Liver (tissue), 9 donors: ENCODE results near the gene CHAD. TPM values are rescaled to one million over a fixed set of nuclear protein-coding genes. Genes with fewer than 3 reads are reported as not detected.

Experiments used
- DNase-seq: peaks from one replicate; pipeline ENCODE4 v3.0.0-alpha.2; 2017; ENCODE audit warnings: low spot score
- H3K27ac ChIP-seq, 2 donors: one replicate each; pipeline ENCODE4 v1.7.0; 2013; ENCODE audit warnings: inconsistent platforms in 2 of 2, low read length in 2 of 2, control low read depth in 1 of 2, low read depth in 1 of 2, mild to moderate bottlenecking in 1 of 2
- H3K27me3 ChIP-seq, 4 donors: one replicate each; pipeline versions ENCODE4 v1.6.1 to v1.7.0; 2013; ENCODE audit warnings: low read length in 3 of 4, inconsistent platforms in 1 of 4, mild to moderate bottlenecking in 1 of 4, moderate library complexity in 1 of 4; ENCODE audit not compliant: control insufficient read depth in 4 of 4, insufficient read depth in 4 of 4
- H3K36me3 ChIP-seq, 4 donors: one replicate each; pipeline versions ENCODE4 v1.6.1 to v1.7.0; 2013; ENCODE audit warnings: low read length in 3 of 4, mild to moderate bottlenecking in 3 of 4, low read depth in 1 of 4, moderate library complexity in 1 of 4; ENCODE audit not compliant: control insufficient read depth in 4 of 4, insufficient read depth in 3 of 4
- H3K4me1 ChIP-seq, 4 donors: one replicate each; pipeline versions ENCODE4 v1.6.1 to v1.7.0; 2013; ENCODE audit warnings: low read length in 3 of 4, mild to moderate bottlenecking in 3 of 4, moderate library complexity in 1 of 4; ENCODE audit not compliant: control insufficient read depth in 4 of 4, insufficient read depth in 4 of 4
- H3K4me3 ChIP-seq, 3 donors: one replicate each; pipeline versions ENCODE4 v1.6.1 to v1.7.0; 2013; ENCODE audit warnings: low read length in 3 of 3, control low read depth in 1 of 3, low read depth in 1 of 3, mild to moderate bottlenecking in 1 of 3
- H3K9ac ChIP-seq, 2 donors: one replicate each; pipeline ENCODE4 v1.7.0; 2013; ENCODE audit warnings: low read length in 2 of 2, mild to moderate bottlenecking in 2 of 2, moderate library complexity in 2 of 2, control low read depth in 1 of 2, low read depth in 1 of 2
- H3K9me3 ChIP-seq, 4 donors: one replicate each; pipeline versions ENCODE4 v1.6.1 to v1.7.0; 2013; ENCODE audit warnings: low read length in 3 of 4; ENCODE audit not compliant: control insufficient read depth in 4 of 4
- ATF3 ChIP-seq: IDR thresholded peaks from 2 replicates; pipeline ENCODE4 v1.6.1; 2016; ENCODE audit warnings: antibody characterized with exemption
- CTCF ChIP-seq: fragments of 150-350 bp; IDR thresholded peaks from 2 replicates; pipeline ENCODE4 v1.5.1; 2017; ENCODE audit warnings: improper control_type of control experiment, low read depth, low read length; ENCODE audit not compliant: missing input control
- EGR1 ChIP-seq, 2 donors: IDR thresholded peaks; 2 replicates each; pipeline ENCODE4 v1.6.1; 2016 to 2018; ENCODE audit warnings: antibody characterized with exemption in 2 of 2, low read depth in 2 of 2
- FOXA1 ChIP-seq: IDR thresholded peaks from 2 replicates; pipeline ENCODE4 v1.6.1; 2016; ENCODE audit warnings: antibody characterized with exemption
- GABPA ChIP-seq, 2 donors: IDR thresholded peaks in 1 of 2; conservative IDR thresholded peaks in 1 of 2; 2 replicates each; pipeline ENCODE4 v1.6.1; 2016; ENCODE audit warnings: antibody characterized with exemption in 2 of 2, mild to moderate bottlenecking in 1 of 2, moderate library complexity in 1 of 2
- HNF4A ChIP-seq, 2 donors: conservative IDR thresholded peaks; 2 replicates each; pipeline ENCODE4 v1.6.1; 2016; ENCODE audit warnings: antibody characterized with exemption in 2 of 2, mild to moderate bottlenecking in 2 of 2
- HNF4G ChIP-seq: IDR thresholded peaks from 2 replicates; pipeline ENCODE4 v1.6.1; 2016; ENCODE audit warnings: antibody characterized with exemption
- MAX ChIP-seq: IDR thresholded peaks from 2 replicates; pipeline ENCODE4 v1.6.1; 2016; ENCODE audit warnings: antibody characterized with exemption
- NR2F2 ChIP-seq: IDR thresholded peaks from 2 replicates; pipeline ENCODE4 v1.6.1; 2016; ENCODE audit warnings: antibody characterized with exemption
- RAD21 ChIP-seq, 2 donors: IDR thresholded peaks; 2 replicates each; pipeline ENCODE4 v1.6.1; 2016; ENCODE audit warnings: antibody characterized with exemption in 2 of 2, mild to moderate bottlenecking in 2 of 2
- REST ChIP-seq: IDR thresholded peaks from 2 replicates; pipeline ENCODE4 v1.6.1; 2016; ENCODE audit warnings: antibody characterized with exemption, mild to moderate bottlenecking
- RXRA ChIP-seq, 2 donors: IDR thresholded peaks; 2 replicates each; pipeline ENCODE4 v1.6.1; 2017 to 2018; ENCODE audit warnings: antibody characterized with exemption in 2 of 2, mild to moderate bottlenecking in 1 of 2
- SP1 ChIP-seq: IDR thresholded peaks from 2 replicates; pipeline ENCODE4 v1.6.1; 2018; ENCODE audit warnings: antibody characterized with exemption, mild to moderate bottlenecking
- TAF1 ChIP-seq: conservative IDR thresholded peaks from 2 replicates; pipeline ENCODE4 v1.6.1; 2016; ENCODE audit warnings: antibody characterized with exemption, mild to moderate bottlenecking
- YY1 ChIP-seq: IDR thresholded peaks from 2 replicates; pipeline ENCODE4 v1.6.1; 2016; ENCODE audit warnings: antibody characterized with exemption, mild to moderate bottlenecking
- ZBTB33 ChIP-seq: IDR thresholded peaks from 2 replicates; pipeline ENCODE4 v1.6.1; 2016; ENCODE audit warnings: antibody characterized with exemption
- WGBS: extraction: QIAGEN DNeasy Blood & Tissue Kit; methylation state at CpG from one replicate; pipeline ENCODE4 v1.1.7; 2013; 5-methylcytosine and 5-hydroxymethylcytosine counted together
- polyA plus RNA-seq, 2 donors: library from polyadenylated mRNA; stranded (reverse) in 1 of 2; unstranded in 1 of 2; fragments of 200-250 nt in 1 of 2; fragments of >200 nt in 1 of 2; fragmentation: Nextera tagmentation in 1 of 2; extraction: Ambion mirVana in 1 of 2; gene quantifications; one replicate each; pipeline versions ENCODE4 v1.2.1 to v1.2.3, GENCODE V29; 2013 to 2015
- total RNA-seq, 2 donors: library from RNA; depleted of rRNA; stranded (reverse); fragments of >200 nt; gene quantifications; one replicate each; pipeline ENCODE4 v1.2.3, GENCODE V29; 2014
- donor health status: healthy.
- donor health status: healthy.
- donor health status: healthy.
- donor health status: healthy.
- donor health status: healthy.

Gene CHAD
- total and polyA plus RNA-seq, 4 donors, result 0.51 to 3.3 (median 2.3) TPM

GRCh38 chr17:50469671-50470305 is 1.1 kb upstream of the CHAD start:
- H3K27ac ChIP-seq, result no peak overlapping the region
- no peak overlapping the region for H3K4me3 ChIP-seq
- TF ChIP-seq ATF3 (no peak), TAF1 (no peak), SP1 (no peak), ZBTB33 (no peak), RAD21 (IDR thresholded peaks at IDR 0.05) (no peak), REST (no peak), MAX (no peak), RXRA (IDR thresholded peaks at IDR 0.05) (no peak), CTCF (no peak), HNF4G (no peak), YY1 (no peak), HNF4A (conservative IDR thresholded peaks at IDR 0.05) (no peak), EGR1 (IDR thresholded peaks at IDR 0.05; ENCODE audit: low read depth in 2 of 2) (no peak), GABPA (IDR thresholded peaks at IDR 0.05 in 1 of 2, conservative IDR thresholded peaks at IDR 0.05 in 1 of 2) (no peak), NR2F2 (no peak), FOXA1 (no peak)
- peaks cover 0 to 7% (median 3%) of the 10 kb centered on the region in 4 donors for H3K36me3 ChIP-seq
- WGBS, result 68% methylated on average over 19 of the region's 19 CpGs
- no peak for DNase-seq
- no peaks in the 10 kb centered on the region for H3K27me3 ChIP-seq
- H3K9me3 ChIP-seq, result no peaks in the 10 kb centered on the region
- no peak overlapping the region for H3K9ac ChIP-seq
- peaks cover 23 to 78% (median 60%) of the 10 kb centered on the region in 4 donors for H3K4me1 ChIP-seq
